Mucosa of stomach (tissue), 1 donor: ENCODE results near the gene MLH3.

Experiments
- H3K27me3 ChIP-seq: one replicate; pipeline ENCODE4 v1.7.0; 2013; ENCODE audit warnings: mild to moderate bottlenecking, low read length; ENCODE audit not compliant: control insufficient read depth, insufficient read depth
- H3K36me3 ChIP-seq: one replicate; pipeline ENCODE4 v1.7.0; 2013; ENCODE audit warnings: low read length; ENCODE audit not compliant: control insufficient read depth, insufficient read depth
- H3K4me1 ChIP-seq: one replicate; pipeline ENCODE4 v1.7.0; 2013; ENCODE audit warnings: mild to moderate bottlenecking, low read length; ENCODE audit not compliant: control insufficient read depth, insufficient read depth
- H3K4me3 ChIP-seq: one replicate; pipeline ENCODE4 v1.7.0; 2013; ENCODE audit warnings: low read length
- H3K9ac ChIP-seq: one replicate; pipeline ENCODE4 v1.7.0; 2013; ENCODE audit warnings: mild to moderate bottlenecking, low read length, moderate library complexity
- H3K9me3 ChIP-seq: one replicate; pipeline ENCODE4 v1.7.0; 2013; ENCODE audit warnings: mild to moderate bottlenecking, low read length, moderate library complexity; ENCODE audit not compliant: control insufficient read depth
- donor health status: Pancreatic carcinoma.

MLH3 gene

DNA sequence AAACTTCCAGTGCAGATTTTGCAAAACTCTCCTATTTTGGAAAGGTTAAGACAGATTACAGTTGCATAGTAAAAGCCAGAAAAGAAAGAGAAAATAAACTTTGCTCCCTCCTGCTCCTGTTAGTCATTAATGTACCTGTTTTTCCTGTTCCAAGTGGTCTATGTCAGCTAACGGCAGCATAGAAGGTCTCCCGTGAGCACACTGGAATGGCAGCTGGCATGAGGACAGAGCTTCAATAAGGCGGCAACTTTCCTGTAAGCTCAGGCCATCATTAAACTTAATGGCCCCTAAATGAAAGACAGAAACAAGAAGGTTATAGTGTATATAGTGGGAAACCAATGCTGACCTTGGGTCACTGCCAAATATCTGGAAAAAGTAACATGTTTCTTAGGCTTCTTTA, 32.6 kb downstream of the MLH3 start:
- no peak overlapping the region for H3K9ac ChIP-seq
- no peaks in the 10 kb centered on the region for H3K36me3 ChIP-seq
- no peak overlapping the region for H3K4me3 ChIP-seq
- H3K4me1 ChIP-seq: no peaks in the 10 kb centered on the region
- no peaks in the 10 kb centered on the region for H3K9me3 ChIP-seq
- no peaks in the 10 kb centered on the region for H3K27me3 ChIP-seq

DNA sequence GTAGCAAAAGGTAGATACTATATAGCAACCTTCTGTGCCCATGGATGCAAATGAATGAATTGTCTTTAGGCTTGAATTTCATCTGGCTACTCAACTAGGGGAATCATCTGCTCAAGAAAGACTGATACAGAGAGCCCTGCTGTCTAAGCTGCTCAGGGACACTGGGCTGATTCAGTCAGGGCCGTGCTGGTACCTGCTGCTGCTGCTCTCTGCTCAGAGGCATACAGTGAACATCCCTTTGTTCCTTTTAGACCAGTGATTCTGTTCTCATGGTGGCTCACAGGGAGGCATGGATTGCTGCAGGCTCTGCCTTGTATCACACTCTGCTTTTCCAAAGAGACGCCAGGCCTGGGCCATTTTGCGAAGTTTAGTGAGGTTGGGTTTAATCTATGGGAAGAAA, 34.5 kb downstream of the MLH3 start:
- Histone ChIP-seq H3K9me3 (no peaks in the 10 kb centered on the region), H3K4me3 (no peak overlapping the region), H3K36me3 (no peaks in the 10 kb centered on the region), H3K9ac (no peak overlapping the region), H3K27me3 (no peaks in the 10 kb centered on the region), H3K4me1 (no peaks in the 10 kb centered on the region)

DNA sequence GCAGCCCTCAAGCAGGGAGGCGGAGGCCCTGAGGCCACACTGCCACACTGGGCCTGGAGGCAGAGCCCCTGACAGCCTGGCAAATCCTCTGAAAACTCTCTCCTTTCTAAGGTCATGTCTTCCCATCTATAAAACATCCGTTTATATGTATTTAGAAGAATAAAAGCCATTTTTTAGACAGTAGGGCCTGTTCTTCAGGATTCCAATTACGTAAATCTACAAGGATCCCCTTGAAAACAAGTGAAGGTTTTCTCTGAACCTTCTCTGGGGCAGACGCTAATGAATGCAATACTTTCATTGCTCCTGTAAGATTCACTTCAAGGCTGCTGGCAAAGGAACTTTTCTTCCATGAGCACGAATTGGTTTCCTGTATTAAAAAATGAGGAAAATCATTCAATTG, 35.8 kb downstream of the MLH3 start:
- H3K9ac ChIP-seq: no peak overlapping the region
- no peaks in the 10 kb centered on the region for H3K36me3 ChIP-seq
- H3K9me3 ChIP-seq: no peaks in the 10 kb centered on the region
- H3K27me3 ChIP-seq: no peaks in the 10 kb centered on the region
- no peaks in the 10 kb centered on the region for H3K4me1 ChIP-seq
- no peak overlapping the region for H3K4me3 ChIP-seq

DNA sequence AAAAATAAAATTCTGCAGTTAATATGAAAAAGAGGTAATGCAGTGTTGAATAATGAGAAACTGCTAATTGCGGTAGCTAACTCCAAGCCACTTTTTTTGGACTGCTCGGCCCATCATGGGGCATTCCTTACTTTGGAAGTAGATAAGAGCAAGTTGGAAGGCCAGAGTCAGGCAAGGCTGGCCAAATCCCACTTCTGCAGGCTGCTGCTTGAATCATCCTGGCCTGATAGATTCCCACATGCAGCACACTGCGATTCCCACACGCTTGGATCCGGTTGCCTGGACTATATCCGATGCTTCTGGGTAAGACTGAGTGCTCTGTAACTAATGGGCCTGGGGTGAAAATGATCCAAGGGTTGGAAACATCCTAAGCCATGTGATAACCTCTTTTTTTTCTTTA, 38.0 kb downstream of the MLH3 start:
- Histone ChIP-seq H3K4me3 (no peak overlapping the region), H3K4me1 (no peaks in the 10 kb centered on the region), H3K36me3 (no peaks in the 10 kb centered on the region), H3K27me3 (no peaks in the 10 kb centered on the region), H3K9ac (no peak overlapping the region), H3K9me3 (no peaks in the 10 kb centered on the region)

DNA sequence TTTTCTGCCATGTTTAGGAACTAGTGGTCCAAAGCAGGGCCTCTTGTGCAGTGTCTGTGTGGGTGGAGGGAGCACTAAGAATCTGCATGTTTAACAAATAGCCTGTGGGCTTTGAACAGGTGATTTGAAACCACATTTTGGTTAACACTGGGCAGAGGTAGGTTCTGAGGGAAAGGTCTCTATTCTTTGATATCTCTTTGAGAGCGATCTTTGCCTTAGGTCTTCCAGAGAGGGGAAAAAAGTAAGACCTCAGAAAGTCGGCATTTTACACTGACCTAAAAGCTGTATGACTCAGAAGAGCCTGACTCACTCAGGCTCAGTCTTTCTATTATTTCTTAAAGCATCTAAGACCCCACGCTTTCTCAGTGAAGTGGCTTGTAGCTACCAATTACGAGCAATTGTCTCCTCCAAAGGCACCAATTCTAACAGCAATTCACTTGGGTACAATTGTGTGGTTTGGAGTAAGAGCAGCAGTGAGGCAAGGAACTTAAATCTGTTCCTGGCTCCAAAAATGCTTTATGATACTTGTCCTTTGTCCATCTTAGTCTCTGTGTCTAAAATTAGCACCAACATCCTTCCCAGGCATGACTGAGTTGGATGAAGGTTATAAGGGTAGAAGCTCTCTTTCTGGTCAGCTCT, 39.8 kb downstream of the MLH3 start:
- H3K4me1 ChIP-seq: no peaks in the 10 kb centered on the region
- H3K36me3 ChIP-seq: peaks cover 8% of the 10 kb centered on the region
- H3K9ac ChIP-seq: no peak overlapping the region
- H3K9me3 ChIP-seq: no peaks in the 10 kb centered on the region
- H3K27me3 ChIP-seq: no peaks in the 10 kb centered on the region
- H3K4me3 ChIP-seq: no peak overlapping the region

DNA sequence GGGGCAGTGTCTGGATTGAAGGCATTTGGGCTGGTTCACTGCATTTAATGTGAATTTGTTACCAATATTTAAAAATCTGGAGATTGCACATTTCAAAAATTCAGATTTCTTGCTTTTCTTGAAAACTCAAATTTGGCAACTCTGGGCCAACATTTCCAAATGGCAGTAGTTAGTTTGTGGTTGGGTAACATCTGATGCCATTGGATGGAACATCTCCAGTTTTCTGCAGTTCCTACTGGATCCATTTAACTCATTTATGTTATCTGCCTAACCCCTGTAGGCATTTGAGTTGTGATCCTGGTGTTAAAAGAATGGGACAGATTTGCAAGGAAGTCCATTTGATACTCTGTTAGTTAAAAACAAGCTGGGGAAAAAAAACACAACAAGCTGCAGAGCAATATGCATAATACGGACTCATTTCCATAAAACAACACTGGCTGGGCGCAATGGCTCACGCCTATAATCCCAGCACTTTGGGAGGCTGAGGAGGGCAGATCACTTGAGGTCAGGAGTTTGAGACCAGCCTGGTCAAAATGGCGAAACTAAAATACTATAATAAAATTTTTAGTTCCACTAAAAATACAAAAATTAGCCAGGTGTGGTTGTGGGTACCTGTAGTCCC, 40.7 kb downstream of the MLH3 start:
- H3K36me3 ChIP-seq: peaks cover 8% of the 10 kb centered on the region
- no peak overlapping the region for H3K4me3 ChIP-seq
- no peaks in the 10 kb centered on the region for H3K4me1 ChIP-seq
- no peaks in the 10 kb centered on the region for H3K27me3 ChIP-seq
- H3K9me3 ChIP-seq: no peaks in the 10 kb centered on the region
- no peak overlapping the region for H3K9ac ChIP-seq

DNA sequence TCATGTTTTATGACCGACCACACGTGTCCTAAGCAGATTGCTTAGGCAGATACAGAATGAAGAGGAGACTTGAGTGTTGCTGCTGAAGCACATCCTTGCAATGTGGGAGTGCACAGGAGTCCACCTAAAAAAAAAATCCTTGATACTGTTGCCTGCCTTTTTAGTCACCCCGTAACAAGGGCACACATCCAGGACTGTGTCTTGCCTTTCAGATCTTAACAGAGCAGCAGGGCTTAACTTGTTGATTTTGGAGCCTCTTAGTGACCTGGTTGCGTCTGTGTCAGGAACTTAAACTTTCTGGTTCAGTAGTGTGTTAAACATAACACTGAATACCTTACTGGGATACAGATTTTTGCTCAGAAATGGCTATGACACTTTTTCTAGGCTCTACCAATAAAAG, 42.1 kb downstream of the MLH3 start:
- no peak overlapping the region for H3K9ac ChIP-seq
- H3K36me3 ChIP-seq: peaks cover 8% of the 10 kb centered on the region
- H3K4me1 ChIP-seq: peaks cover 2% of the 10 kb centered on the region
- no peak overlapping the region for H3K4me3 ChIP-seq
- no peaks in the 10 kb centered on the region for H3K9me3 ChIP-seq
- H3K27me3 ChIP-seq: no peaks in the 10 kb centered on the region

DNA sequence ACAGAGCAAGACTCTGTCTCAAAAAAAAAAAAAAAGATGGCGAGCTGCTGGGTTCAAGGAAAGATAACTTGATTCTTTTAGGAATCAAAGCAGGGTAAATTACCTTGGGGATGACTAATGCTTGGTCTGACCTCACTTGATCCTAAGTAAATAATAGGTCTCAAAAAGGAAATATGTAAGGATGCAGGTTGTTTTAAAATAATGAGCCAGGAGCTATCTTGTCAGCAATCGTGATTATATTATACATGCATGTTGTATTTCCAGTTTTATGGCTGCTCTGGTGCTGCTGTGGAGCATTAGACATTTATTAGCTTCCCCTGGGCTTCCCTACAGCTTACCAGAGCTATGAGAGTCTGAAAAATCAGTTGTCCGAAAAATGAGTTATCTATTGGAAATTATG, 45.9 kb downstream of the MLH3 start:
- H3K4me1 ChIP-seq: peaks cover 18% of the 10 kb centered on the region
- H3K27me3 ChIP-seq: no peaks in the 10 kb centered on the region
- H3K9me3 ChIP-seq: no peaks in the 10 kb centered on the region
- H3K4me3 ChIP-seq: no peak overlapping the region
- peaks cover 8% of the 10 kb centered on the region for H3K36me3 ChIP-seq
- no peak overlapping the region for H3K9ac ChIP-seq

DNA sequence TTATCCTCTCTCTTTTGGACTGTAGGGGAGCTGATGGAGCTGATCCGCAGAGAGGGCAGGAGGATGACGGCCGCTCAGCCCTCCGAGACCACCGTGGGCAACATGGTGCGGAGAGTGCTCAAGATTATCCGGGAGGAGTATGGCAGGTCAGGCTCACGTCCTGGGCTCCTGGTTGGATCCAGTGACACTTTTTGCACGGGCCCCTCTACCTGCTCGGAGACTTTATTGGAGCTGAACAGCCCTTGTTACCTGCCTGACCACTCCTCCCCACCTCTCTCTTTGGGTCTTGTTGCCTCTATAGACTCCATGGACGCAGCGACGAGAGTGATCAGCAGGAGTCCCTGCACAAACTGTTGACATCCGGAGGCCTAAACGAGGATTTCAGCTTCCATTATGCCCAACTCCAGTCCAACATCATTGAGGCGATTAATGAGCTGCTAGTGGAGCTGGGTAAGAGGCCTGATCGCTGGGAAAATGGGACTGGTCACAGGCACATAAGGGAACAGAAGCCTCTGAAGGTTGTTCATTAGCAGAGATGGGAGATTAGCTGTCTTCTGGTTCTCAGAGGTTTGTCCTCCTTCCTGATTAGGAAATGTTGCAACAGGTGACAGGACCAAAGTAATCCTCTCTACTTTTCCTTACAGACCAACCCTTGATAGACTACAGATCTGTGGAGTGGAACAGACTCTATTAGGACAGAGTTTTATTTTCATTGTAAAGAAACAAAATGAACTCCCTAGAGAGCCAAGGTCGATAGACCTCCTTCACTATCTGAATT, 47.8 kb downstream of the MLH3 start:
- Histone ChIP-seq H3K36me3 (peaks cover 8% of the 10 kb centered on the region), H3K9me3 (no peaks in the 10 kb centered on the region), H3K27me3 (no peaks in the 10 kb centered on the region), H3K4me3 (peak overlapping the region; percentile 62), H3K4me1 (peaks cover 18% of the 10 kb centered on the region), H3K9ac (peak overlapping the region; percentile 83)

DNA sequence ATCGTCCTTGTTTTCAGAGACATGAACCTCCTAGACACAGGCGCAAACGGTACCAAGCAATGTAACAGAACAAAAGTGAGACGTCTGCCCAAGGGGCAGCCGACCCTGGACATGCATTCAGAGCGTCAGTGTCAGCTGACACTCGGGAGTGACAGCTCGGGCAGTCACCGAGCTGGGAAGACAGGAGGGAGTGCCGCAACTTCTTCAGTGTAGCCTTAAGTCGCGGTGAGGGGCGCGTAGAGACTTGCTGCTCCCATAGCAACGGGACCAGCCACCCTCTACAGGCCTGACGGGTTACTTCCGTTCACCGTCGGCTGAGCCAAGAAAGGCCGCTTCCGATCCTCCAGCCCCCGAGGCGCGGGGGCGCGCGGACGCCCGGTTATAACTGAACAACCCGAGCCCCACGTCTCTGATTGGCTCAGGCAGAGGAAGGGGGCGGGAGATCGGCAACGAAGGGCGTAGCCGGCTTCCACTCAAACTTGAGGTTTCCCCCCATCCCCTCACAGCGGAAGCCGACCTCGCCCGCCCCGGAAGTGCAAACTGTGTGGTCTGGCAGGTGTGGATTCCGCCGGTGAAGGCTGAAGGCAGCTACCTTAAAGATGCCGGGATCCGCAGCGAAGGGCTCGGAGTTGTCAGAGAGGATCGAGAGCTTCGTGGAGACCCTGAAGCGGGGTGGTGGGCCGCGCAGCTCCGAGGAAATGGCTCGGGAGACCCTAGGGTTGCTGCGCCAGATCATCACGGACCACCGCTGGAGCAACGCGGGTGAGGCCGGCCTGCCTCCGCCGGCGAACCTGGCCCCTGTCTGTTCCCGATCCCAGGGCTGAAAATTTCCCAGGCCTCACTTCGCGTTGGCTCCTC, 48.6 kb downstream of the MLH3 start, which contains the start of gene EIF2B2:
EIF2B2 (plus strand) TSS at position 530 of the 858 bp plus-strand sequence; CDS start at position 600, 70 bp downstream.
- Histone ChIP-seq H3K4me3 (peak within 1 kb of the TSS; percentile 62), H3K27me3 (no peaks in the 10 kb centered on the region), H3K4me1 (peaks cover 18% of the 10 kb centered on the region), H3K9me3 (no peaks in the 10 kb centered on the region), H3K9ac (peak within 1 kb of the TSS; percentile 83), H3K36me3 (peaks cover 4% of the 10 kb centered on the region)

DNA sequence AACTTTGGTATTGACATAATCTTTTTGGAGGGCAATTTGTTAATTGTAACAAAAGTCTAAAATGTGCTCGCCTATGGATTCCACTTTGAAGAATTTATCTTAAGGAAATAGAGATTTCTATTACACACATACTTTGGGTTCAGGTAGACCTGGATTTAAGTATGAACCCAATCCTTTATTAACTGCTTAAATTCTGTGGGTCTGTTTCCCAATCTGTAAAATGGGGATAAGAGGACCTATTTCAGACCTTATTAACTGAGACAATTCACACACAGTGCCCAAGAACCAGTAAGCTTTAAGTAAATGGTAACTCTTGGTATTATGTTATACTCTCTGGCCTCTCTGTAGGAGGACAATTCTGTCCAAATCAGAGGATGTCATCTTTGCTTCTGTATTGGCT, 49.4 kb downstream of the MLH3 start:
- peak overlapping the region; percentile 62 for H3K4me3 ChIP-seq

More for the DNA sequence above, 49.4 kb downstream of the MLH3 start:
- no peaks in the 10 kb centered on the region for H3K9me3 ChIP-seq
- H3K27me3 ChIP-seq: no peaks in the 10 kb centered on the region
- H3K4me1 ChIP-seq: peaks cover 18% of the 10 kb centered on the region
- H3K9ac ChIP-seq: peak overlapping the region; percentile 83
- H3K36me3 ChIP-seq: no peaks in the 10 kb centered on the region
